SK-N-SH (cell line): Measurements from ENCODE around the gene RGMA. TPM values are rescaled to one million over a fixed set of nuclear protein-coding genes. Genes with fewer than 3 reads are reported as not detected.

ENCODE experiments used
- CTCF ChIA-PET: fragments of 300-600, 350-600 bp; formaldehyde crosslinking; extraction: SDS; loops from one replicate; lab custom pipeline; 2021; lab: Yijun Ruan, JAX
- POLR2A ChIA-PET: fragments of 350-600 bp; sonication (Branson Sonifier 250); formaldehyde crosslinking; extraction: SDS; loops from one replicate; lab custom pipeline; 2020; ENCODE audit warnings: antibody characterized with exemption, inconsistent platforms; lab: Yijun Ruan, JAX
- DNase-seq: peaks from one replicate; pipeline ENCODE4 v3.0.0; 2012
- H2AFZ ChIP-seq: fragments of 200-600 bp; sonication (generic); 2 replicates; pipeline ENCODE4 v1.8.1; 2016; ENCODE audit warnings: antibody characterized with exemption, mild to moderate bottlenecking, low read depth
- H3F3A ChIP-seq: fragments of 200-600 bp; sonication (generic); replicated peaks from 2 replicates; pipeline ENCODE3; 2016; ENCODE audit warnings: antibody characterized with exemption, mild to moderate bottlenecking; ENCODE audit not compliant: insufficient read depth
- H3K27ac ChIP-seq, 2 experiments: fragments of 200-500 bp in 1 of 2; fragments of 200-600 bp in 1 of 2; sonication (Bioruptor generic) in 1 of 2; sonication (generic), shearing (Covaris generic) in 1 of 2; 2 replicates each; pipeline versions ENCODE4 v1.5.1 to v1.6.1; 2014 to 2016; ENCODE audit warnings: low read depth in 2 of 2, inconsistent platforms in 1 of 2, low read length in 1 of 2, mild to moderate bottlenecking in 1 of 2, mixed read lengths in 1 of 2
- H3K27me3 ChIP-seq: fragments of 200-600 bp; sonication (generic), shearing (Covaris generic); 2 replicates; pipeline ENCODE4 v1.6.1; 2016; ENCODE audit warnings: mixed run types; ENCODE audit not compliant: insufficient read depth
- H3K36me3 ChIP-seq, 2 experiments: fragments of 200-500 bp in 1 of 2; fragments of 200-600 bp in 1 of 2; sonication (Bioruptor generic) in 1 of 2; sonication (generic) in 1 of 2; replicated peaks in 1 of 2; 2 replicates each; pipeline versions ENCODE3 to v1.5.1; 2014 to 2016; ENCODE audit warnings: low read length in 1 of 2, mild to moderate bottlenecking in 1 of 2; ENCODE audit not compliant: insufficient read depth in 2 of 2, control insufficient read depth in 1 of 2
- H3K4me1 ChIP-seq, 2 experiments: fragments of 200-500 bp in 1 of 2; fragments of 200-600 bp in 1 of 2; sonication (Bioruptor generic) in 1 of 2; sonication (generic), shearing (Covaris generic) in 1 of 2; 2 replicates each; pipeline versions ENCODE4 v1.5.1 to v1.6.1; 2014 to 2016; ENCODE audit warnings: low read depth in 1 of 2, low read length in 1 of 2, mixed run types in 1 of 2; ENCODE audit not compliant: insufficient read depth in 2 of 2, control insufficient read depth in 1 of 2
- H3K4me2 ChIP-seq: fragments of 200-600 bp; sonication (generic), shearing (Covaris generic); 2 replicates; pipeline ENCODE4 v1.6.1; 2017; ENCODE audit warnings: mixed run types
- H3K4me3 ChIP-seq, 2 experiments: fragments of 200-500 bp in 1 of 2; fragments of 200-600 bp in 1 of 2; sonication (Bioruptor generic) in 1 of 2; sonication (generic), shearing (Covaris generic) in 1 of 2; 2 replicates each; pipeline versions ENCODE4 v1.5.1 to v1.8.1; 2014 to 2016; ENCODE audit warnings: low read depth in 2 of 2, inconsistent platforms in 1 of 2, low read length in 1 of 2, mild to moderate bottlenecking in 1 of 2, mixed read lengths in 1 of 2, moderate library complexity in 1 of 2
- H3K79me2 ChIP-seq: fragments of 200-600 bp; sonication (generic); 2 replicates; pipeline ENCODE4 v1.8.1; 2017; ENCODE audit warnings: mild to moderate bottlenecking; ENCODE audit not compliant: insufficient read depth
- H3K9ac ChIP-seq: fragments of 200-600 bp; sonication (generic); 2 replicates; pipeline ENCODE4 v1.6.1; 2017; ENCODE audit warnings: mixed run types
- H3K9me2 ChIP-seq: fragments of 200-600 bp; sonication (generic); 2 replicates; pipeline ENCODE4 v1.6.1; 2017; ENCODE audit warnings: mixed run types
- H3K9me3 ChIP-seq: fragments of 200-600 bp; sonication (generic); 2 replicates; pipeline ENCODE4 v1.6.1; 2017; ENCODE audit warnings: mixed run types, mild to moderate bottlenecking, moderate library complexity
- H4K20me1 ChIP-seq: fragments of 200-600 bp; sonication (generic); 2 replicates; pipeline ENCODE4 v1.6.1; 2017; ENCODE audit warnings: mild to moderate bottlenecking, mixed run types; ENCODE audit not compliant: insufficient read depth
- EP300 ChIP-seq, 2 experiments: IDR thresholded peaks; 2 replicates each; pipeline versions ENCODE4 v1.4.0 to v1.6.1; 2012; ENCODE audit warnings: borderline replicate concordance in 1 of 2, low read depth in 1 of 2, low read length in 1 of 2
- FOXM1 ChIP-seq: IDR thresholded peaks from 2 replicates; pipeline ENCODE4 v1.4.0; 2012; ENCODE audit warnings: low read depth, mild to moderate bottlenecking
- JUND ChIP-seq: IDR thresholded peaks from 2 replicates; pipeline ENCODE4 v1.4.0; 2012
- NFIC ChIP-seq: IDR thresholded peaks from 2 replicates; pipeline ENCODE4 v1.4.0; 2012; ENCODE audit warnings: borderline replicate concordance
- NRF1 ChIP-seq: IDR thresholded peaks from 2 replicates; pipeline ENCODE4 v1.6.1; 2012; ENCODE audit warnings: low read depth, mild to moderate bottlenecking, low read length
- PBX3 ChIP-seq: IDR thresholded peaks from 2 replicates; pipeline ENCODE4; 2012
- TCF12 ChIP-seq: IDR thresholded peaks from 2 replicates; pipeline ENCODE4 v1.4.0; 2012
- YY1 ChIP-seq: IDR thresholded peaks from 2 replicates; pipeline ENCODE4 v1.4.0; 2012; ENCODE audit warnings: low read depth, mild to moderate bottlenecking
- WGBS: methylation state at CpG from one replicate; pipeline ENCODE4 v1.1.6; 2017; ENCODE audit warnings: low lambda C conversion rate; 5-methylcytosine and 5-hydroxymethylcytosine counted together
- polyA plus RNA-seq, 3 experiments: library from polyadenylated mRNA; depleted of rRNA; stranded (reverse); fragments of >200 nt; gene quantifications; 2 replicates each; pipeline ENCODE4 v1.2.3, GENCODE V29; 2012

The RGMA gene
- polyA plus RNA-seq, 1 of the 3 experiments (the other 2 are of a cell fraction): 1.5 TPM

DNA sequence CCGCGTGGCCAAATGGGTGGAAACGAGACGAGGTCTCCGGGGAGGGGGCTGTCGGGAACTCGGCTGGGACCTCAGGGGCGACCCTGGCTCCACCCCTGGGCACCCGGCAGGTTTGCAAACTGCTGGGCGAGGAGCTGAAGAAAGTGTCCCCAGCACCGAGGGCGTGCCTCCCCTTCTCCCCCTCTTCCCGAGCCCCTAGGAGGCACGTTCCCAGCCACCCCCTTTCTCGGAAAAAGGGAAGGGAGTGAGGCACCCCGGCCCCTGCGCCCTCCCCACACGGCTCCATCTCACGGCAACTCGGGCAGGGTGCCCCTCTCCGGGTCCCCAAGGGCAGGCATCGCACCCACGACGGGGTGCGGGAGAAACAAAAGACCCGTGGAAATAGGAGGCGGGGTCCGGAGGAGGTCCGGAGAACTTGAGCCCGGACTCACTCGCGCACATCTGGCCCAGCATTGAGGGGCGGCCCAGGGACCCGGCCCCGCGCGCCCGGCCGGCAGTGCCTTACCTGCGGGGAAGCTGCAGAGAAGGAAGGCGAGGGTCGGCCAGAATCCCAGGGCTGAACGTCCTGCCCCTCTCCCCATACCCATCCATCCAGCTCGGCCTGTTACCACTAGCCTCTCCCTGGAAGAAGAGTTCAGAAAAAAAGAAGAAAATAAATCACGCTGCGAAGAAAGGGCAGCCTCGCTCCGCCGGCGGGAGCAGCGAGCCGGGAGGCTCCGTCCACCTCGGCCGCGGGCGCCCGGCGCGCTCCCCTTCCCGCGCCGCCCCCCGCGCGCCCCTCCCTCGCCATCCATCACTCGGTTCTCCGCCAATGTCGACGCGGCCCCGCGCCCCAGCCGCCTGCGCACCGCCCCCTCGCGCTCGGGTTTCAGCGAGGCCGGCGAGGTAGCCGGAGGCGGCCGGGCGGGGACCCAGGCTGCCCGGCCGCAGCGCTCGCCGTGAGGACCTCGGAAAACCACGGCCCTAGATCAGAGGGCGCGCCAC, 16.3 kb downstream of the RGMA start:
- no peaks in the 10 kb centered on the region for H3K9me2 ChIP-seq
- no peaks in the 10 kb centered on the region for H3K36me3 ChIP-seq
- peak overlapping the region in 1 of 2 experiments; percentile 30; a peak in 1 of 4 replicates for H3K27ac ChIP-seq
- no peaks in the 10 kb centered on the region for H3K79me2 ChIP-seq
- TF ChIP-seq PBX3: peak; percentile 89
- peak; percentile 63 for TF ChIP-seq NRF1
- TF ChIP-seq JUND: no peak
- peaks cover 5 to 8% of the 10 kb centered on the region in 2 experiments for H3K4me1 ChIP-seq
- POLR2A ChIA-PET: no interaction called here
- H3K4me3 ChIP-seq: peak overlapping the region; percentile 70 to 87
- no peaks in the 10 kb centered on the region for H3K9me3 ChIP-seq
- no peaks in the 10 kb centered on the region; the same call in 1 of the 2 replicates for H4K20me1 ChIP-seq
- CTCF ChIA-PET: interaction anchor here (0.9 to 3.2 kb wide), 7 partner anchors 9 to 1047 kb away, joined by 3 to 20 read pairs (median 5); partner anchors contain the start of gene RGMA
- H2AFZ ChIP-seq: peak overlapping the region; percentile 97
- peak overlapping the region; percentile 95 for H3K4me2 ChIP-seq
- 4% methylated on average over 70 of the region's 96 CpGs for WGBS
- DNase-seq: peak; percentile 95
- no peaks in the 10 kb centered on the region for H3K27me3 ChIP-seq
- no peaks in the 10 kb centered on the region for H3F3A ChIP-seq
- peak overlapping the region; percentile 55 for H3K9ac ChIP-seq

DNA sequence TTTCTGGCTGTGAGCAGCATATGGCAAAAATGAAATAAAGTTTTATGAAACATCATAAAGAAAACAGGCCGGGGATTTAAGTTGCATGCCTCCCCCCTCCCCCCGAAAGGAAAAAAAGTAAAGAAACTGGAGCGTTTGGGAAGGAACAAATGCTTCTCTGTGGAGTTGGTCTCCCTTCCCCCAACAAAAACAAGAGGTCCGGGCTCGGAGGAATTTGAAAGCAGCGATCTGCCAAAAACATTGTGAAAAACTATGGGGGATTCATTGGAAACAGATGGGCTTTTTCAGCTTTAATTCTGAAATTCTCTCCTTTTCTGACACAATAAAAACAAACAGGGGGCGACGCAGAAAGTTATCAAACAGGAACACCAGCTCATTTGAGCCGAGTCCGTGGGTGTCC, 17.0 kb downstream of the RGMA start:
- H3K9me3 ChIP-seq: no peaks in the 10 kb centered on the region
- H2AFZ ChIP-seq: peak overlapping the region; percentile 97
- H3K36me3 ChIP-seq: no peaks in the 10 kb centered on the region
- peak overlapping the region in 1 of 2 experiments; percentile 30; a peak in 1 of 4 replicates for H3K27ac ChIP-seq
- peak overlapping the region; percentile 55 for H3K9ac ChIP-seq
- no peaks in the 10 kb centered on the region for H3F3A ChIP-seq
- no peaks in the 10 kb centered on the region; the same call in 1 of the 2 replicates for H4K20me1 ChIP-seq
- H3K4me3 ChIP-seq: peak overlapping the region; percentile 70 to 87
- DNase-seq: peak; percentile 59
- H3K4me2 ChIP-seq: peak overlapping the region; percentile 95
- ChIA-PET POLR2A (no interaction called here), CTCF (interaction anchor here (1.4 to 3.2 kb wide), 4 partner anchors 16 to 1048 kb away, joined by 3 to 20 read pairs (median 14); partner anchors contain the start of gene RGMA)
- H3K4me1 ChIP-seq: peaks cover 5 to 8% of the 10 kb centered on the region in 2 experiments
- TF ChIP-seq PBX3 (no peak), EP300 (IDR thresholded peaks at IDR 0.05; ENCODE audit: borderline replicate concordance in 1 of 2, low read depth in 1 of 2, low read length in 1 of 2) (no peak), TCF12 (peak; percentile 46), NFIC (0 out of 2 replicates have a peak, but pooled peaks have one; percentile 15), FOXM1 (no peak), YY1 (no peak)
- no peaks in the 10 kb centered on the region for H3K9me2 ChIP-seq
- no peaks in the 10 kb centered on the region for H3K27me3 ChIP-seq
- no peaks in the 10 kb centered on the region for H3K79me2 ChIP-seq
- 5% methylated on average over 10 of the region's 10 CpGs for WGBS
